B cell (primary cell): ENCODE data around the gene PI4KA.

ENCODE experiments used
- EZH2 ChIP-seq: IDR thresholded peaks from 2 replicates; pipeline ENCODE4 v1.6.1; 2012; ENCODE audit warnings: borderline replicate concordance, low read depth, mild to moderate bottlenecking, moderate library complexity, low read length; ENCODE audit not compliant: insufficient read depth, poor library complexity, severe bottlenecking
- TF ChIP-seq, protein P1 (sequence below): fragments of 200-600 bp; IDR thresholded peaks from one replicate; pipeline ENCODE4 v1.8.0; 2022; ENCODE audit warnings: antibody characterized with exemption, mild to moderate bottlenecking

DNA sequence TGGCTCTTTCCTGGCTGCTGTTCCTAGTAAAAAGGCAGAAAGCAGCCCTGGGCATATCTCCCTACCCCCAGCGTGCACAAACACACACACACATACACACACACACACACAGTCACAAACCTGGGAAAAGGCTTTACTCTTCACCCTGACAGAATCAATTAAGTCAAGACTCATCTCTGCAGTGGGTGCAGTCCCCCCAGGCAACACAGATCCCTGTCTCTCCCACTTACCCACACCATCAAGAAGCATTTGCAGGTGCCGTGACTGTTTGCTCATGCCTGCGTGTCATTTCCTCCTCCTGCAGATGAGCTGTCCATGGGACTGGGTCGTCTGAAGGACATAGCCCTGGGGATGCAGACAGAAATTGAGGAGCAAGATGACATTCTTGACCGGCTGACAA lies 28.8 kb upstream of the PI4KA start:
- TF ChIP-seq, protein P1, sequence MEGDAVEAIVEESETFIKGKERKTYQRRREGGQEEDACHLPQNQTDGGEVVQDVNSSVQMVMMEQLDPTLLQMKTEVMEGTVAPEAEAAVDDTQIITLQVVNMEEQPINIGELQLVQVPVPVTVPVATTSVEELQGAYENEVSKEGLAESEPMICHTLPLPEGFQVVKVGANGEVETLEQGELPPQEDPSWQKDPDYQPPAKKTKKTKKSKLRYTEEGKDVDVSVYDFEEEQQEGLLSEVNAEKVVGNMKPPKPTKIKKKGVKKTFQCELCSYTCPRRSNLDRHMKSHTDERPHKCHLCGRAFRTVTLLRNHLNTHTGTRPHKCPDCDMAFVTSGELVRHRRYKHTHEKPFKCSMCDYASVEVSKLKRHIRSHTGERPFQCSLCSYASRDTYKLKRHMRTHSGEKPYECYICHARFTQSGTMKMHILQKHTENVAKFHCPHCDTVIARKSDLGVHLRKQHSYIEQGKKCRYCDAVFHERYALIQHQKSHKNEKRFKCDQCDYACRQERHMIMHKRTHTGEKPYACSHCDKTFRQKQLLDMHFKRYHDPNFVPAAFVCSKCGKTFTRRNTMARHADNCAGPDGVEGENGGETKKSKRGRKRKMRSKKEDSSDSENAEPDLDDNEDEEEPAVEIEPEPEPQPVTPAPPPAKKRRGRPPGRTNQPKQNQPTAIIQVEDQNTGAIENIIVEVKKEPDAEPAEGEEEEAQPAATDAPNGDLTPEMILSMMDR, result no peak
- TF ChIP-seq EZH2, result no peak
